ENCODE results near the gene CERK.

- TF ChIP-seq ATF2 (tag by site-specific recombination; IDR thresholded peaks at IDR 0.05; ENCODE audit: low read depth) (no peak), ZNF610 (tag by site-specific recombination; IDR thresholded peaks at IDR 0.05; ENCODE audit: borderline replicate concordance) (no peak), CTCF (tag by site-specific recombination; IDR thresholded peaks at IDR 0.05) (no peak), TCF7L2 (IDR thresholded peaks at IDR 0.05; ENCODE audit: borderline replicate concordance, low read depth, low read length) (no peak), ZNF561 (tag by site-specific recombination; IDR thresholded peaks at IDR 0.05; ENCODE audit: borderline replicate concordance) (no peak), WT1 (tag by site-specific recombination; IDR thresholded peaks at IDR 0.05) (no peak)
Observed at GRCh38 chr22:46766611-46767010, 28.6 kb upstream of the CERK start.

All from HEK293 (cell line).